Panc1 (cell line): ENCODE measurements around the gene ZNF692. TPM values are rescaled to one million over a fixed set of nuclear protein-coding genes. Genes with fewer than 3 reads are reported as not detected.

Experiments
- ATAC-seq: fragments of 200-7000 bp; cut with Tn5 transposase; 2 replicates; pipeline ENCODE4 v1.9.1; 2020; ENCODE audit warnings: mild to moderate bottlenecking, moderate library complexity
- BruUV-seq: library from RNA; stranded (reverse); fragments of 400-500 nt; replicated peaks from 2 replicates; lab custom pipeline; 2021; lab: Mats Ljungman, UMichigan
- CTCF ChIA-PET: fragments of 300-600 bp; sonication (Branson Sonifier 250); formaldehyde crosslinking; loops from one replicate; lab custom pipeline; 2022; ENCODE audit warnings: antibody characterized with exemption; lab: Charles Lee
- POLR2A ChIA-PET: fragments of 300-600 bp; sonication (Branson Sonifier 250); formaldehyde crosslinking; loops from one replicate; lab custom pipeline; 2022; ENCODE audit warnings: antibody characterized with exemption; lab: Charles Lee
- DNase-seq: peaks from one replicate; pipeline ENCODE4 v3.0.0-alpha.2; 2010; ENCODE audit warnings: low read depth, low spot score
- H3K27ac ChIP-seq: 2 replicates; pipeline ENCODE4 v1.5.1; 2011; ENCODE audit warnings: mild to moderate bottlenecking, low read length, inconsistent platforms
- H3K27me3 ChIP-seq: fragments of 200-500 bp; sonication (Bioruptor generic); 2 replicates; pipeline ENCODE4 v1.6.0; 2014; ENCODE audit warnings: low read length, inconsistent platforms; ENCODE audit not compliant: control insufficient read depth, insufficient read depth
- H3K36me3 ChIP-seq: fragments of 200-500 bp; sonication (Bioruptor generic); 2 replicates; pipeline ENCODE4 v1.5.1; 2014; ENCODE audit warnings: inconsistent platforms, mild to moderate bottlenecking, low read length, moderate library complexity; ENCODE audit not compliant: control insufficient read depth, insufficient read depth
- H3K4me1 ChIP-seq: 2 replicates; pipeline ENCODE4 v1.5.1; 2011; ENCODE audit warnings: inconsistent platforms, mild to moderate bottlenecking, low read length, moderate library complexity; ENCODE audit not compliant: control insufficient read depth, insufficient read depth
- H3K4me3 ChIP-seq, 2 experiments: 2 replicates each; pipeline ENCODE4 v1.5.1; 2011 to 2012; ENCODE audit warnings: low read depth in 2 of 2, low read length in 2 of 2, mild to moderate bottlenecking in 2 of 2, inconsistent platforms in 1 of 2, moderate library complexity in 1 of 2
- H3K9me3 ChIP-seq: fragments of 200-500 bp; sonication (Bioruptor generic); 2 replicates; pipeline ENCODE4 v1.5.1; 2014; ENCODE audit warnings: low read depth, mild to moderate bottlenecking, inconsistent platforms, low read length, moderate library complexity; ENCODE audit not compliant: control insufficient read depth, insufficient read depth
- CTCF ChIP-seq: fragments of 450-650 bp; IDR thresholded peaks from 2 replicates; pipeline ENCODE4 v1.5.1; 2017; ENCODE audit warnings: mild to moderate bottlenecking
- POLR2AphosphoS5 ChIP-seq: IDR thresholded peaks from 2 replicates; pipeline ENCODE4 v1.6.1; 2012; ENCODE audit warnings: mild to moderate bottlenecking, low read depth, low read length, moderate library complexity
- SIN3A ChIP-seq: IDR thresholded peaks from 2 replicates; pipeline ENCODE4 v1.6.1; 2012; ENCODE audit warnings: low read depth, mild to moderate bottlenecking, low read length, moderate library complexity, borderline replicate concordance; ENCODE audit not compliant: insufficient read depth
- TCF7L2 ChIP-seq: IDR thresholded peaks from 2 replicates; pipeline ENCODE4 v1.6.1; 2011; ENCODE audit warnings: mild to moderate bottlenecking, low read depth, low read length, inconsistent platforms
- in situ Hi-C: cut with HindIII; loops from 2 replicates; pipeline ENCODE4 v1.10.0; 2016; ENCODE audit warnings: low sequenced_read_pairs, low pct_unique_long_range_greater_than_20kb
- intact Hi-C: fragments of 100-400 bp; cut with micrococcal nuclease; formaldehyde crosslinking; loops from one replicate; pipeline ENCODE4 v1.10.0; 2022; ENCODE audit not compliant: unreplicated experiment
- total RNA-seq: library from RNA; stranded (reverse); gene quantifications from one replicate; pipeline ENCODE4 v1.2.1, GENCODE V29; 2021; ENCODE audit not compliant: unreplicated experiment
- TF ChIP-seq, protein P1 (sequence below), 2 experiments: IDR thresholded peaks; 2 replicates each; pipeline ENCODE4 v1.6.1; 2011 to 2012; ENCODE audit warnings: low read depth in 2 of 2, control low read depth in 1 of 2, low read length in 1 of 2, mild to moderate bottlenecking in 1 of 2, moderate library complexity in 1 of 2; ENCODE audit not compliant: insufficient read depth in 1 of 2

Gene ZNF692
- total RNA-seq, 1 experiment from 2014 or later, result 62.3 TPM

- no TSS peak for BruUV-seq
- H3K27ac ChIP-seq, result peak overlapping the region; percentile 94
- intact Hi-C loops (no loop called here), in situ Hi-C loops (no loop called here)
- H3K36me3 ChIP-seq, result peaks cover 3% of the 10 kb centered on the region
- no peaks in the 10 kb centered on the region for H3K9me3 ChIP-seq
- POLR2A ChIA-PET, result interaction anchor here (0.9 kb wide), 1 partner anchor 15 kb away, joined by 3 read pairs; no protein-coding TSS in a partner anchor
- ATAC-seq (peak; percentile 63), DNase-seq (no peak)
- H3K27me3 ChIP-seq, result peaks cover 3% of the 10 kb centered on the region; the same call in 1 of the 2 replicates
- peak overlapping the region; percentile 69 to 91 for H3K4me3 ChIP-seq
- no peak for TF ChIP-seq POLR2AphosphoS5
- TF ChIP-seq CTCF, result peak; percentile 77
- CTCF ChIA-PET, result interaction anchor here (0.6 kb wide), 3 partner anchors 14 to 50 kb away, joined by 3 to 5 read pairs (median 3); no protein-coding TSS in a partner anchor
- peaks cover 17% of the 10 kb centered on the region for H3K4me1 ChIP-seq
These were observed 592 bp downstream of the ZNF692 start for GRCh38 chr1:248858096-248858890.

- DNase-seq (no peak), ATAC-seq (no peak)
- Histone ChIP-seq H3K4me3 (peak overlapping the region; percentile 69 to 91), H3K27me3 (peaks cover 3% of the 10 kb centered on the region; the same call in 1 of the 2 replicates), H3K4me1 (peaks cover 16% of the 10 kb centered on the region), H3K9me3 (no peaks in the 10 kb centered on the region), H3K27ac (peak overlapping the region; percentile 94), H3K36me3 (peaks cover 3% of the 10 kb centered on the region)
- BruUV-seq, result no TSS peak
- in situ Hi-C loops, result no loop called here
- no peak for TF ChIP-seq POLR2AphosphoS5
- TF ChIP-seq SIN3A, result no peak
- TF ChIP-seq CTCF, result no peak
- ChIA-PET CTCF (interaction anchor here (0.6 kb wide), 1 partner anchor 15 kb away, joined by 3 read pairs; no protein-coding TSS in a partner anchor), POLR2A (interaction anchor here (0.9 kb wide), 1 partner anchor 14 kb away, joined by 3 read pairs; no protein-coding TSS in a partner anchor)
- intact Hi-C loops, result no loop called here
These were observed 1.2 kb downstream of the ZNF692 start for GRCh38 chr1:248857749-248858095.

DNA sequence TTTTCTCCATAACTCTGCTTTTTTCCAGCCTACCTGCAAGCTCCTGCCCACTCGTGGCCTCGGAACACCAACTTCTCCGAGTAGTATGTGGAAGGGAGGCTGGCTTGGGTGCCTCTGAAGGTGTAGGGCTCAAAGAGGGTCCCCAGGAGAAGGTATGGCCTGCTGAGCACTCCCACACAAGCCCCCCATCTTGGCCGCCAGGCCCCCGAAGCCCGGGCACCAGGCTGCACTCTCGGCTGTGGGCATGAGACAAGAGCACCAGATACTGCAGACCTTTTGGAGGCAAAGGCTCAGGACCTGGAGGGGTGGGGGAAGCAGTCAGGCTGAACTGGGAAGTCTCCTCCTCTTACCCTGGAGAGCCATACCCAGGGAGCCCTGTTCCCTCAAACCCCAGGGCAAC is 1.7 kb downstream of the ZNF692 start:
- Histone ChIP-seq H3K36me3 (peaks cover 3% of the 10 kb centered on the region), H3K9me3 (no peaks in the 10 kb centered on the region), H3K27me3 (peaks cover 3% of the 10 kb centered on the region; the same call in 1 of the 2 replicates), H3K4me1 (peaks cover 13% of the 10 kb centered on the region), H3K4me3 (peak overlapping the region; percentile 69 to 91), H3K27ac (peak overlapping the region; percentile 94)
- ChIA-PET POLR2A (no interaction called here), CTCF (no interaction called here)
- in situ Hi-C loops, result no loop called here
- TSS peak; percentile 53 for BruUV-seq
- no peak for ATAC-seq
- intact Hi-C loops, result no loop called here
- no peak for TF ChIP-seq POLR2AphosphoS5
- TF ChIP-seq SIN3A, result no peak
- TF ChIP-seq, protein P1, sequence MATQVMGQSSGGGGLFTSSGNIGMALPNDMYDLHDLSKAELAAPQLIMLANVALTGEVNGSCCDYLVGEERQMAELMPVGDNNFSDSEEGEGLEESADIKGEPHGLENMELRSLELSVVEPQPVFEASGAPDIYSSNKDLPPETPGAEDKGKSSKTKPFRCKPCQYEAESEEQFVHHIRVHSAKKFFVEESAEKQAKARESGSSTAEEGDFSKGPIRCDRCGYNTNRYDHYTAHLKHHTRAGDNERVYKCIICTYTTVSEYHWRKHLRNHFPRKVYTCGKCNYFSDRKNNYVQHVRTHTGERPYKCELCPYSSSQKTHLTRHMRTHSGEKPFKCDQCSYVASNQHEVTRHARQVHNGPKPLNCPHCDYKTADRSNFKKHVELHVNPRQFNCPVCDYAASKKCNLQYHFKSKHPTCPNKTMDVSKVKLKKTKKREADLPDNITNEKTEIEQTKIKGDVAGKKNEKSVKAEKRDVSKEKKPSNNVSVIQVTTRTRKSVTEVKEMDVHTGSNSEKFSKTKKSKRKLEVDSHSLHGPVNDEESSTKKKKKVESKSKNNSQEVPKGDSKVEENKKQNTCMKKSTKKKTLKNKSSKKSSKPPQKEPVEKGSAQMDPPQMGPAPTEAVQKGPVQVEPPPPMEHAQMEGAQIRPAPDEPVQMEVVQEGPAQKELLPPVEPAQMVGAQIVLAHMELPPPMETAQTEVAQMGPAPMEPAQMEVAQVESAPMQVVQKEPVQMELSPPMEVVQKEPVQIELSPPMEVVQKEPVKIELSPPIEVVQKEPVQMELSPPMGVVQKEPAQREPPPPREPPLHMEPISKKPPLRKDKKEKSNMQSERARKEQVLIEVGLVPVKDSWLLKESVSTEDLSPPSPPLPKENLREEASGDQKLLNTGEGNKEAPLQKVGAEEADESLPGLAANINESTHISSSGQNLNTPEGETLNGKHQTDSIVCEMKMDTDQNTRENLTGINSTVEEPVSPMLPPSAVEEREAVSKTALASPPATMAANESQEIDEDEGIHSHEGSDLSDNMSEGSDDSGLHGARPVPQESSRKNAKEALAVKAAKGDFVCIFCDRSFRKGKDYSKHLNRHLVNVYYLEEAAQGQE (IDR thresholded peaks at IDR 0.05; ENCODE audit: insufficient read depth in 1 of 2, low read depth in 2 of 2, low read length in 1 of 2), result no peak
- TF ChIP-seq TCF7L2, result no peak
- TF ChIP-seq CTCF, result no peak
- DNase-seq, result no peak
